Astrocyte of the spinal cord (primary cell): ENCODE results near the gene EEIG1.

Experiments used
- DNase-seq: peaks from one replicate; pipeline ENCODE4 v3.0.0; 2011; ENCODE audit warnings: low read depth, low spot score
- H3K4me3 ChIP-seq: 2 replicates; pipeline ENCODE4 v1.5.1; 2011; ENCODE audit warnings: low read depth, mild to moderate bottlenecking, low read length, moderate library complexity
- in situ Hi-C: cut with HindIII; loops from 2 replicates; pipeline ENCODE4 v1.10.0; 2017; ENCODE audit warnings: low sequenced_read_pairs
- TF ChIP-seq, protein P1 (sequence below): IDR thresholded peaks from 2 replicates; pipeline ENCODE4 v1.5.1; 2012; ENCODE audit warnings: low read depth, mild to moderate bottlenecking, low read length, inconsistent platforms

The EEIG1 gene

DNA sequence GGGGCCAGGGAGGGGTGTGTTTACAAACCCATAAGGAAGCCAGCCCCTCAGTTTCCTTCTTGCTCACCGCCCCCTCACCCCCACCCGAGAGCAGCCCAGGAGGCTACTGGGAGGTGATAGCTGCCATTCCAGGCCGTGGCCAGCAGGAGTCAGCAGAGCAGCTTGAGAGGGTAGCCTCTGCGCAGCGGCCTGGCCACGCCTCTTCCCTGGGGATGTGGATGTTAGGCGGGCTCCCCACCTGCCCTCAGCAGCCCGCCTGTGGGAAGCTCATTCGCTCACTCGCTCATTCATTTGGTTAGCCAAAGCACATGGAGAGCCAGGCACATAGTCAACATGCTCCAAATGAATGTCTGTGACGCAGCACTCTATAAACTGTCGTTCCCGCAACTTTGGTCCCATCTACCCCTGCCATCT is 37.1 kb downstream of the EEIG1 start:
- H3K4me3 ChIP-seq, result no peak overlapping the region
- in situ Hi-C loops, result no loop called here
- TF ChIP-seq, protein P1, sequence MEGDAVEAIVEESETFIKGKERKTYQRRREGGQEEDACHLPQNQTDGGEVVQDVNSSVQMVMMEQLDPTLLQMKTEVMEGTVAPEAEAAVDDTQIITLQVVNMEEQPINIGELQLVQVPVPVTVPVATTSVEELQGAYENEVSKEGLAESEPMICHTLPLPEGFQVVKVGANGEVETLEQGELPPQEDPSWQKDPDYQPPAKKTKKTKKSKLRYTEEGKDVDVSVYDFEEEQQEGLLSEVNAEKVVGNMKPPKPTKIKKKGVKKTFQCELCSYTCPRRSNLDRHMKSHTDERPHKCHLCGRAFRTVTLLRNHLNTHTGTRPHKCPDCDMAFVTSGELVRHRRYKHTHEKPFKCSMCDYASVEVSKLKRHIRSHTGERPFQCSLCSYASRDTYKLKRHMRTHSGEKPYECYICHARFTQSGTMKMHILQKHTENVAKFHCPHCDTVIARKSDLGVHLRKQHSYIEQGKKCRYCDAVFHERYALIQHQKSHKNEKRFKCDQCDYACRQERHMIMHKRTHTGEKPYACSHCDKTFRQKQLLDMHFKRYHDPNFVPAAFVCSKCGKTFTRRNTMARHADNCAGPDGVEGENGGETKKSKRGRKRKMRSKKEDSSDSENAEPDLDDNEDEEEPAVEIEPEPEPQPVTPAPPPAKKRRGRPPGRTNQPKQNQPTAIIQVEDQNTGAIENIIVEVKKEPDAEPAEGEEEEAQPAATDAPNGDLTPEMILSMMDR, result peak; percentile 97
- DNase-seq, result peak; percentile 70

DNA sequence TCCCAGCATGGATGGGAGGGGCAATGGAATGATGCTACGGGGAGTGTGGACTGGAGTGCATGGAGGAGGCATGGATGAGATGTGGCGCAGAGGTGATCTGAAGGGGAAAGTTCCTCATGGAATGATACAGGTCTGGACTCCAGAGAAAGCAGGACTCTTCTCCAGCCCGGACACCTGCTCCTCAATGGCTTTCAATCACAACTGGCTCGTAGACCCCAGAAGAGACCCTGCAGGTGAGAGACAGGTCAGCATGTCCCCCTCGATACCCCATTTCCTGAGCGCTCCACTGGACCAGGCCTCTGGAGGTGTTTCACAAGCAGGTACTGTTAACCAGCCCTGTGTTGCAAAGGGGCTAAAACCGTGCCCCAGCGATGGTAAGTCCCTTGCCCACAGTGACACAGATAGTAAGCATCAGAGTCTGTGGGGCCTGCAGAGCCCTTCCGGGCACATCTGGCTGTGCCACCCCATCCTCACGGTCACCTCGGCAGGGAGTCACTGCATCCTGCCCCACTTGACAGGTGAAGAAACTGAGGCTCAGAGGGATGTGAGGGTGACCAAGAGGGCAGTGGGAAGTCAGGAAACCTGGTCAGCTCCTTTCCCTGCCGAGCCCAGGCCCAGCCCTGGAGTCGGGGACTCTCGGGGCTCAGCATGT is 37.7 kb downstream of the EEIG1 start:
- TF ChIP-seq, protein P1, result no peak
- H3K4me3 ChIP-seq, result no peak overlapping the region
- DNase-seq, result no peak
- in situ Hi-C loops, result no loop called here

DNA sequence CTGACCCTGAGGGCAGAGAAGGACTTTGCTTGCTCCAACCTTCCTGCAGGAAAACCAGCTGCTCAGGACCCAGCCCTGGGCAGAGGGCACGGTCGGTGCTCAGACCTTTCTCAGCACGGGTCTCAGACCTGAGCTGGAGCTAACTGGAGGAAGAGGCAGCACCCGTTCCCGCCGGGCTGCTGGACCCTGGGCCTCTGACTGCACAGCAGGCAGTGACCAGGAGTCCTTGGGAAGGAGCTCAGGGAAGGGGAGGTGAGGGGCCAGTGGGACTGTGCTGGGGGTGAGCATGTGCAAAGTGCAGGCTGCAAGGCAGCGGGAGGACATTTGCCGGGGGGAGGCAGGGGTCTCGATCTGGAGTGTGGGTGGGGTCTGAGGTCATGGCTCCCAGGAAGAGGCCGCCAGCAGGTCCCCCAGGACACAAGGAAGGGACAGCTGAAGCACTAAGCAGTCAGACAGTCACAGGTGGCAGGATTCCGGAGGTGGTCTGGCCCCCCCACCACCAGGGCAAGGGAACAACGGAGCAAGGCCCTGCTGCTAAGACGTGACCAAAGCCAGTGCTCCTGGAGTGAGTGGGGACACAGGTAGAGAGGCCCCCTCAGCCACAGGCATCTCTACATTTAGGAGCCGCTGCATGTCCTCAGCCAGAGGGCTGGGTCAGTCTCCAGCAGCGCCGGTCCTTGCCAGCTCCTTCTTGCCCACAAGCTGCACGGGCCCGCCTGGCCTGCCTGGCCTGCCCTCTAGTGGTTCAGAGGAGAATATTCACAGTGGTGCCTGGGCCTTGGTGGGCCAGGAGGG is 38.4 kb downstream of the EEIG1 start:
- peak; percentile 71 for DNase-seq
- in situ Hi-C loops, result no loop called here
- TF ChIP-seq, protein P1, result peak; percentile 91
- H3K4me3 ChIP-seq, result no peak overlapping the region

DNA sequence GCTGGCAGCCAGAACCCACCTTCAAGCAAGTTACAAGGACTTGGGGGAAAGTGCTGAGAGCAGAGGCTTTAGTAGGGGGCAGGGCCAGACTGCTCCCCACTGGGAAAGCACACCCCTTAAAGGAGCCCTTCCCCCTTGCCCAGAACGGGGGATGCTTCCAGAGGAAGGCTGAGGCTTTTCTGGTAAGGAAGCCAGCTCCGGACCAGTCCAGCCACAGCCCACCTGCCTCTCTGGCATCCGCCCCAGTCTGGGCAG is 38.9 kb downstream of the EEIG1 start:
- no peak overlapping the region for H3K4me3 ChIP-seq
- DNase-seq, result no peak
- in situ Hi-C loops, result no loop called here
- TF ChIP-seq, protein P1, result no peak

DNA sequence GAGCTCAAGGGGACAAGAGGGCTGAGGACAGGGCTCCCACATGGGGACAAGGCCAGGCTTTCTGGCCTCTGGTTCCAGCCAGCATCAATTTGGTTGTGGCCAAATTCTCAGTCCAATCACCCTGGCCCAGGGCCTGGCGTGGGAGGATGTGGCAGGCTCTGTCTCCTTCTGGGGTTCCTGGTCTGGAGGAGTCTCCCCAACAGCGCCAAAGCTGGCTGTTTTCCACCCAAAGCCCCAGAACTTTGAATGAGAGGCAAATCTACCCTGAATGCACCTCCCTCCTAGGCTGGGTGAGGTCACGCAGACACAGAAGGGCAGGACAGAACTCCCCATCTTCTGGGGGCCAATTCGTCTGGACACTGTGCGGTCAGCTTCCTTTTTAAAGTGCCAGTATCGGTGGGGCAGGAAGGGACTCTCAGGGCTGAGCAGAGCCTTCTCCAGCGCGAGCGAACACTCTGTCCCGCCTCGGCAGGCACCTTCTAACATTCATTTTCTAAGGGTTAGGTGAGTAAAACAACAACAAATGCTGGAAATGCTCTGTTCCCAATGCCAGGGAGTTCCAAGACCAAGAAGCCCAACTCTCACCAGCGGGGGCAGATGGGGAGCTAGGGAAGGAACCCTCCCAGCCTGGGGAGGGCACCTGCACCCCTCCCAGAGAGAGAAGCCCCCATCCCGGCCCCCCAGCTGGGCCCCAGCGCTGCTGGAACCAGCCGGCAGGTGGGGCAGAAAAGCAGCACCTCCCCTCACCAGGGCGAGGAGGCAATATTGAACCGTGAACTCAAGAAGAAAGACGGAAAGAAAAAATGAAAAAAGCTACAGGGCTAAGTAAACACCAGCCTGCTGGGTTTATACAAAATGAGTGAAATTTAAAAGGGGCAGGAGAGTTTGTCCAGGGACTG is 39.5 kb downstream of the EEIG1 start:
- H3K4me3 ChIP-seq, result no peak overlapping the region
- in situ Hi-C loops, result no loop called here
- TF ChIP-seq, protein P1, result no peak
- DNase-seq, result no peak

DNA sequence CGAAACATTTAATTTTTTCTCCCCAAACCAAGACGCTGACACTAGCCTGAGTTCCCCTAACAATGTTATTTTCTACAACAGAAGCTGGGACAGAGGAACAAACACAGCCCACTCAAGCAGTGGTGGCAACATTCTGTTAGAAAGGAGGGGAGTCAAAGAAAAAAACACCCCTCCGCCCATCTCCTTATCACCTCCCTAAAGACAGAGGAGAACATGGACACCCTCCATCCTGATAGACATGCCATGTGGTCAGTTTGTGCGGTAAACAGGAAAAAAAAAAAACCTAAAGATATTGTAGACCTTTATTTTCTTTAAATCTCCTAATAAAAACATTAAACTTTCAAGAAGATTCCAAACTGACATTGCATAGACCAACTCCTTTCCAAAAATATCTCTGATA is 40.2 kb downstream of the EEIG1 start:
- TF ChIP-seq, protein P1, result no peak
- no peak for DNase-seq
- in situ Hi-C loops, result no loop called here
- H3K4me3 ChIP-seq, result no peak overlapping the region
